GM12878 (cell line): ENCODE results near the gene EPHB1. TPM values are rescaled to one million over a fixed set of nuclear protein-coding genes. Genes with fewer than 3 reads are reported as not detected.

Experiments
- CHD1 ChIP-seq: IDR thresholded peaks from 2 replicates; pipeline ENCODE4 v1.6.1; 2012; ENCODE audit warnings: low read depth, low read length, improper control_type of control experiment
- FOS ChIP-seq: IDR thresholded peaks from 3 replicates; pipeline ENCODE4 v1.6.1; 2011; ENCODE audit warnings: borderline replicate concordance; ENCODE audit not compliant: insufficient read length; ENCODE audit errors: extremely low read depth
- JUNB ChIP-seq: IDR thresholded peaks from 2 replicates; pipeline ENCODE4 v1.6.1; 2016; ENCODE audit warnings: antibody characterized with exemption, mild to moderate bottlenecking
- KDM1A ChIP-seq: fragments of 200-600 bp; sonication (generic); IDR thresholded peaks from 2 replicates; pipeline ENCODE4 v1.6.1; 2016; ENCODE audit warnings: borderline replicate concordance
- KLF5 ChIP-seq: fragments of 450-650 bp; IDR thresholded peaks from 2 replicates; pipeline ENCODE4 v1.6.1; 2014; ENCODE audit warnings: mild to moderate bottlenecking; ENCODE audit not compliant: partially characterized antibody
- LARP7 ChIP-seq: fragments of 450-650 bp; IDR thresholded peaks from 2 replicates; pipeline ENCODE4 v1.6.1; 2017; ENCODE audit warnings: mild to moderate bottlenecking
- MLLT1 ChIP-seq: fragments of 450-650 bp; IDR thresholded peaks from 2 replicates; pipeline ENCODE4 v1.6.1; 2016; ENCODE audit warnings: mild to moderate bottlenecking
- MYC ChIP-seq: IDR thresholded peaks from 2 replicates; pipeline ENCODE4 v1.6.1; 2011; ENCODE audit warnings: mild to moderate bottlenecking, low read length, moderate library complexity, inconsistent platforms; ENCODE audit not compliant: insufficient read depth, insufficient replicate concordance, insufficient read length, severe bottlenecking
- NR2F1 ChIP-seq: fragments of 450-650 bp; conservative IDR thresholded peaks from 2 replicates; pipeline ENCODE4 v1.6.1; 2017; ENCODE audit warnings: mild to moderate bottlenecking
- PAX8 ChIP-seq: fragments of 450-650 bp; IDR thresholded peaks from 2 replicates; pipeline ENCODE4 v1.6.1; 2017; ENCODE audit warnings: mild to moderate bottlenecking, moderate library complexity
- POLR2AphosphoS2 ChIP-seq: IDR thresholded peaks from 2 replicates; pipeline ENCODE4 v1.6.1; 2011; ENCODE audit warnings: low read depth, mild to moderate bottlenecking, low read length, improper control_type of control experiment, moderate library complexity
- RAD51 ChIP-seq: fragments of 450-650 bp; IDR thresholded peaks from 2 replicates; pipeline ENCODE4 v1.6.1; 2016; ENCODE audit warnings: moderate library complexity, mild to moderate bottlenecking, inconsistent platforms
- RBBP5 ChIP-seq: fragments of 200-600 bp; sonication (generic); conservative IDR thresholded peaks from 2 replicates; pipeline ENCODE4 v1.6.1; 2016
- RCOR1 ChIP-seq: conservative IDR thresholded peaks from 2 replicates; pipeline ENCODE4 v1.6.1; 2012; ENCODE audit warnings: low read depth, low read length, improper control_type of control experiment
- RELA ChIP-seq: fragments of 450-650 bp; IDR thresholded peaks from 2 replicates; pipeline ENCODE4 v1.8.0; 2014; ENCODE audit warnings: borderline replicate concordance; ENCODE audit not compliant: partially characterized antibody
- RFX5 ChIP-seq: IDR thresholded peaks from 2 replicates; pipeline ENCODE4 v1.6.1; 2011; ENCODE audit warnings: low read depth, low read length, improper control_type of control experiment
- RUNX3 ChIP-seq: IDR thresholded peaks from 2 replicates; pipeline ENCODE4 v1.6.1; 2012; ENCODE audit warnings: low read length, inconsistent platforms
- SIN3A ChIP-seq: IDR thresholded peaks from 2 replicates; pipeline ENCODE4 v1.6.1; 2012; ENCODE audit warnings: low read depth, low read length, improper control_type of control experiment
- SMAD5 ChIP-seq: IDR thresholded peaks from 2 replicates; pipeline ENCODE4 v1.6.1; 2016; ENCODE audit warnings: antibody characterized with exemption, low read depth
- SPI1 ChIP-seq: IDR thresholded peaks from 2 replicates; pipeline ENCODE4 v1.6.1; 2011; ENCODE audit warnings: low read depth, mild to moderate bottlenecking, low read length, moderate library complexity, borderline replicate concordance; ENCODE audit not compliant: insufficient read depth
- YY1 ChIP-seq: IDR thresholded peaks from 2 replicates; pipeline ENCODE4 v1.6.1; 2011; ENCODE audit warnings: low read depth, mild to moderate bottlenecking, low read length
- polyA plus RNA-seq, 11 experiments: library from polyadenylated mRNA; depleted of rRNA in 4 of 11; unstranded in 6 of 11; stranded (reverse) in 5 of 11; fragments of >200 nt; fragmentation: Nextera tagmentation in 4 of 11; fragmentation: Illumina TruSeq in 1 of 11; extraction: Ambion mirVana in 4 of 11; extraction: Trizol in 1 of 11; gene quantifications; 1 replicate in 1 of 11; 2 replicates in 10 of 11; pipeline versions ENCODE4 v1.2.1 to v1.2.3, GENCODE V29; 2011 to 2016; ENCODE audit warnings: inconsistent platforms in 2 of 11, missing spikeins in 2 of 11, low read depth in 1 of 11
- total RNA-seq, 4 experiments: library from RNA; depleted of rRNA in 3 of 4; stranded (reverse); fragments of >200 nt in 3 of 4; fragmentation: Illumina TruSeq in 1 of 4; extraction: Trizol in 1 of 4; gene quantifications; 2 replicates each; pipeline versions ENCODE4 v1.2.1 to v1.2.3, GENCODE V29; 2013 to 2021
- TF ChIP-seq, protein P1 (sequence below): fragments of 450-650 bp; IDR thresholded peaks from 2 replicates; pipeline ENCODE4 v1.6.1; 2018; ENCODE audit warnings: borderline replicate concordance, mild to moderate bottlenecking; ENCODE audit not compliant: partially characterized antibody
- TF ChIP-seq, protein P2 (sequence below): IDR thresholded peaks from 2 replicates; pipeline ENCODE4 v1.6.1; 2012; ENCODE audit warnings: mild to moderate bottlenecking, low read depth, low read length
- TF ChIP-seq, protein P3 (sequence below): IDR thresholded peaks from 2 replicates; pipeline ENCODE4 v1.6.1; 2012; ENCODE audit warnings: low read length, inconsistent platforms

Gene EPHB1
- total and polyA plus RNA-seq, 10 of the 15 experiments (the other 5 are each of a cell fraction or from before 2014, with no cell fraction given): 0.33 to 23.8 (median 1.2) TPM

GRCh38 chr3:134803051-134803505 lies 8.0 kb downstream of the EPHB1 start (continued):
- TF ChIP-seq, protein P1, sequence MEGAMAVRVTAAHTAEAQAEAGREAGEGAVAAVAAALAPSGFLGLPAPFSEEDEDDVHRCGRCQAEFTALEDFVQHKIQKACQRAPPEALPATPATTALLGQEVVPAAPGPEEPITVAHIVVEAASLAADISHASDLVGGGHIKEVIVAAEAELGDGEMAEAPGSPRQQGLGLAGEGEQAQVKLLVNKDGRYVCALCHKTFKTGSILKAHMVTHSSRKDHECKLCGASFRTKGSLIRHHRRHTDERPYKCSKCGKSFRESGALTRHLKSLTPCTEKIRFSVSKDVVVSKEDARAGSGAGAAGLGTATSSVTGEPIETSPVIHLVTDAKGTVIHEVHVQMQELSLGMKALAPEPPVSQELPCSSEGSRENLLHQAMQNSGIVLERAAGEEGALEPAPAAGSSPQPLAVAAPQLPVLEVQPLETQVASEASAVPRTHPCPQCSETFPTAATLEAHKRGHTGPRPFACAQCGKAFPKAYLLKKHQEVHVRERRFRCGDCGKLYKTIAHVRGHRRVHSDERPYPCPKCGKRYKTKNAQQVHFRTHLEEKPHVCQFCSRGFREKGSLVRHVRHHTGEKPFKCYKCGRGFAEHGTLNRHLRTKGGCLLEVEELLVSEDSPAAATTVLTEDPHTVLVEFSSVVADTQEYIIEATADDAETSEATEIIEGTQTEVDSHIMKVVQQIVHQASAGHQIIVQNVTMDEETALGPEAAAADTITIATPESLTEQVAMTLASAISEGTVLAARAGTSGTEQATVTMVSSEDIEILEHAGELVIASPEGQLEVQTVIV: no peak
- TF ChIP-seq RBBP5 (no peak), CHD1 (no peak), RCOR1 (peak; percentile 90; the same call in 1 of the 2 replicates), NR2F1 (peak; percentile 83), JUNB (0 out of 2 replicates have a peak, but pooled peaks have one; percentile 18), RELA (no peak), FOS (no peak), RAD51 (peak; percentile 16; the same call in 1 of the 2 replicates), SIN3A (no peak), MLLT1 (peak; percentile 43; the same call in 1 of the 2 replicates), RUNX3 (peak; percentile 45; the same call in 1 of the 2 replicates), MYC (no peak), SPI1 (peak; percentile 74), RFX5 (no peak), POLR2AphosphoS2 (no peak), LARP7 (no peak), YY1 (no peak), KDM1A (no peak), PAX8 (no peak), KLF5 (no peak), SMAD5 (no peak)
- TF ChIP-seq, protein P2, sequence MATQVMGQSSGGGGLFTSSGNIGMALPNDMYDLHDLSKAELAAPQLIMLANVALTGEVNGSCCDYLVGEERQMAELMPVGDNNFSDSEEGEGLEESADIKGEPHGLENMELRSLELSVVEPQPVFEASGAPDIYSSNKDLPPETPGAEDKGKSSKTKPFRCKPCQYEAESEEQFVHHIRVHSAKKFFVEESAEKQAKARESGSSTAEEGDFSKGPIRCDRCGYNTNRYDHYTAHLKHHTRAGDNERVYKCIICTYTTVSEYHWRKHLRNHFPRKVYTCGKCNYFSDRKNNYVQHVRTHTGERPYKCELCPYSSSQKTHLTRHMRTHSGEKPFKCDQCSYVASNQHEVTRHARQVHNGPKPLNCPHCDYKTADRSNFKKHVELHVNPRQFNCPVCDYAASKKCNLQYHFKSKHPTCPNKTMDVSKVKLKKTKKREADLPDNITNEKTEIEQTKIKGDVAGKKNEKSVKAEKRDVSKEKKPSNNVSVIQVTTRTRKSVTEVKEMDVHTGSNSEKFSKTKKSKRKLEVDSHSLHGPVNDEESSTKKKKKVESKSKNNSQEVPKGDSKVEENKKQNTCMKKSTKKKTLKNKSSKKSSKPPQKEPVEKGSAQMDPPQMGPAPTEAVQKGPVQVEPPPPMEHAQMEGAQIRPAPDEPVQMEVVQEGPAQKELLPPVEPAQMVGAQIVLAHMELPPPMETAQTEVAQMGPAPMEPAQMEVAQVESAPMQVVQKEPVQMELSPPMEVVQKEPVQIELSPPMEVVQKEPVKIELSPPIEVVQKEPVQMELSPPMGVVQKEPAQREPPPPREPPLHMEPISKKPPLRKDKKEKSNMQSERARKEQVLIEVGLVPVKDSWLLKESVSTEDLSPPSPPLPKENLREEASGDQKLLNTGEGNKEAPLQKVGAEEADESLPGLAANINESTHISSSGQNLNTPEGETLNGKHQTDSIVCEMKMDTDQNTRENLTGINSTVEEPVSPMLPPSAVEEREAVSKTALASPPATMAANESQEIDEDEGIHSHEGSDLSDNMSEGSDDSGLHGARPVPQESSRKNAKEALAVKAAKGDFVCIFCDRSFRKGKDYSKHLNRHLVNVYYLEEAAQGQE: no peak
- TF ChIP-seq, protein P3, sequence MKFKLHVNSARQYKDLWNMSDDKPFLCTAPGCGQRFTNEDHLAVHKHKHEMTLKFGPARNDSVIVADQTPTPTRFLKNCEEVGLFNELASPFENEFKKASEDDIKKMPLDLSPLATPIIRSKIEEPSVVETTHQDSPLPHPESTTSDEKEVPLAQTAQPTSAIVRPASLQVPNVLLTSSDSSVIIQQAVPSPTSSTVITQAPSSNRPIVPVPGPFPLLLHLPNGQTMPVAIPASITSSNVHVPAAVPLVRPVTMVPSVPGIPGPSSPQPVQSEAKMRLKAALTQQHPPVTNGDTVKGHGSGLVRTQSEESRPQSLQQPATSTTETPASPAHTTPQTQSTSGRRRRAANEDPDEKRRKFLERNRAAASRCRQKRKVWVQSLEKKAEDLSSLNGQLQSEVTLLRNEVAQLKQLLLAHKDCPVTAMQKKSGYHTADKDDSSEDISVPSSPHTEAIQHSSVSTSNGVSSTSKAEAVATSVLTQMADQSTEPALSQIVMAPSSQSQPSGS: peak; percentile 18; the same call in 1 of the 2 replicates
